WTC11 (cell line): ENCODE data around the gene GAB4. TPM values are rescaled to one million over a fixed set of nuclear protein-coding genes. Genes with fewer than 3 reads are reported as not detected.

Source experiments
- ATAC-seq: fragments of 200-7000 bp; cut with Tn5 transposase; 2 replicates; pipeline ENCODE4 v1.10.0; 2021; ENCODE audit warnings: mild to moderate bottlenecking, moderate library complexity
- CTCF ChIA-PET: fragments of 300-600 bp; sonication (Branson Sonifier 250); formaldehyde crosslinking; loops from one replicate; lab custom pipeline; 2021; ENCODE audit warnings: antibody characterized with exemption; lab: Charles Lee
- POLR2A ChIA-PET: fragments of 350-600 bp; sonication (Branson Sonifier 250); formaldehyde crosslinking; loops from one replicate; lab custom pipeline; 2021; ENCODE audit warnings: antibody characterized with exemption; lab: Charles Lee
- DNase-seq: peaks from one replicate; pipeline ENCODE4 v3.0.0; 2021; ENCODE audit warnings: low spot score
- H3K27ac Mint-ChIP-seq: 2 replicates; pipeline ENCODE4 v1.8.0; 2021; ENCODE audit warnings: mixed read lengths
- H3K27me3 Mint-ChIP-seq: 2 replicates; pipeline ENCODE4 v1.8.0; 2021; ENCODE audit warnings: low read depth, mild to moderate bottlenecking, moderate library complexity, mixed read lengths
- H3K36me3 Mint-ChIP-seq: 2 replicates; pipeline ENCODE4 v1.8.0; 2021; ENCODE audit warnings: mixed read lengths
- H3K4me1 Mint-ChIP-seq: 2 replicates; pipeline ENCODE4 v1.8.0; 2022; ENCODE audit warnings: mixed read lengths
- H3K4me3 Mint-ChIP-seq: 2 replicates; pipeline ENCODE4 v1.8.0; 2021; ENCODE audit warnings: mild to moderate bottlenecking, moderate library complexity, mixed read lengths
- H3K9me3 Mint-ChIP-seq: 2 replicates; pipeline ENCODE4 v1.8.0; 2021; ENCODE audit warnings: mixed read lengths
- CREB1 ChIP-seq: sonication (generic); formaldehyde crosslinking; IDR thresholded peaks from 2 replicates; pipeline ENCODE4 v1.8.0; 2023; ENCODE audit warnings: mild to moderate bottlenecking, missing genetic modification reagents
- ESRRA ChIP-seq: sonication (generic); formaldehyde crosslinking; IDR thresholded peaks from 2 replicates; pipeline ENCODE4 v1.8.1; 2022; ENCODE audit warnings: mild to moderate bottlenecking, missing genetic modification reagents, borderline replicate concordance
- FOXJ3 ChIP-seq: sonication (generic); formaldehyde crosslinking; IDR thresholded peaks from 2 replicates; pipeline ENCODE4 v1.9.0; 2021; ENCODE audit warnings: missing genetic modification reagents, mild to moderate bottlenecking, borderline replicate concordance
- GABPB1 ChIP-seq: sonication (generic); formaldehyde crosslinking; IDR thresholded peaks from 2 replicates; pipeline ENCODE4 v1.8.1; 2023; ENCODE audit warnings: mild to moderate bottlenecking, missing genetic modification reagents
- GTF2I ChIP-seq: fragments of 250-450 bp; sonication (Bioruptor Pico); conservative IDR thresholded peaks from 2 replicates; pipeline ENCODE4 v1.4.0; 2021; ENCODE audit warnings: mild to moderate bottlenecking
- HMGA2 ChIP-seq: fragments of 250-450 bp; sonication (Bioruptor Pico); IDR thresholded peaks from 2 replicates; pipeline ENCODE4 v1.4.0; 2021; ENCODE audit warnings: mild to moderate bottlenecking, moderate library complexity
- NR1H2 ChIP-seq: sonication (generic); formaldehyde crosslinking; IDR thresholded peaks from 2 replicates; pipeline ENCODE4 v1.9.0; 2021; ENCODE audit warnings: mild to moderate bottlenecking, moderate library complexity, missing genetic modification reagents
- NR2C2 ChIP-seq: sonication (generic); formaldehyde crosslinking; IDR thresholded peaks from 2 replicates; pipeline ENCODE4 v1.8.0; 2022; ENCODE audit warnings: mild to moderate bottlenecking, missing genetic modification reagents
- SMAD3 ChIP-seq: sonication (generic); formaldehyde crosslinking; IDR thresholded peaks from 2 replicates; pipeline ENCODE4 v1.8.0; 2022; ENCODE audit warnings: missing genetic modification reagents, mild to moderate bottlenecking, borderline replicate concordance
- ZBTB21 ChIP-seq: sonication (generic); formaldehyde crosslinking; IDR thresholded peaks from 2 replicates; pipeline ENCODE4 v1.8.1; 2023; ENCODE audit warnings: mild to moderate bottlenecking, missing genetic modification reagents, borderline replicate concordance
- ZNF219 ChIP-seq: sonication (generic); formaldehyde crosslinking; IDR thresholded peaks from 2 replicates; pipeline ENCODE4 v1.8.0; 2023; ENCODE audit warnings: missing genetic modification reagents, mild to moderate bottlenecking, borderline replicate concordance
- ZNF263 ChIP-seq: sonication (generic); formaldehyde crosslinking; IDR thresholded peaks from 2 replicates; pipeline ENCODE4 v1.8.1; 2022; ENCODE audit warnings: low read depth, mild to moderate bottlenecking, moderate library complexity, missing genetic modification reagents
- total RNA-seq: library from RNA; stranded (reverse); gene quantifications from 3 replicates; pipeline ENCODE4 v1.2.3, GENCODE V29; 2021
- TF ChIP-seq, protein P1 (sequence below): fragments of 250-450 bp; sonication (Bioruptor Pico); IDR thresholded peaks from 2 replicates; pipeline ENCODE4 v2.1.2; 2022; ENCODE audit warnings: mild to moderate bottlenecking, moderate library complexity
- TF ChIP-seq, protein P2 (sequence below): fragments of 250-450 bp; sonication (Bioruptor Pico); IDR thresholded peaks from 2 replicates; pipeline ENCODE4 v1.8.0; 2021; ENCODE audit warnings: mild to moderate bottlenecking
- TF ChIP-seq, protein P3 (sequence below): sonication (generic); formaldehyde crosslinking; IDR thresholded peaks from 2 replicates; pipeline ENCODE4 v1.8.0; 2022; ENCODE audit warnings: mild to moderate bottlenecking, missing genetic modification reagents
- TF ChIP-seq, protein P4 (sequence below): sonication (generic); formaldehyde crosslinking; IDR thresholded peaks from 2 replicates; pipeline ENCODE4 v1.8.1; 2023; ENCODE audit warnings: mild to moderate bottlenecking, missing genetic modification reagents, moderate library complexity
- TF ChIP-seq, protein P5 (sequence below): sonication (generic); formaldehyde crosslinking; IDR thresholded peaks from 2 replicates; pipeline ENCODE4 v1.8.1; 2022; ENCODE audit warnings: missing genetic modification reagents, borderline replicate concordance
- TF ChIP-seq, protein P6 (sequence below): fragments of 250-450 bp; sonication (Bioruptor Pico); IDR thresholded peaks from 2 replicates; pipeline ENCODE4 v1.9.0; 2021; ENCODE audit warnings: moderate library complexity, mild to moderate bottlenecking, inconsistent platforms, borderline replicate concordance
- TF ChIP-seq, protein P7 (sequence below): fragments of 200-600 bp; IDR thresholded peaks from 2 replicates; pipeline ENCODE4 v1.8.0; 2022; ENCODE audit warnings: antibody characterized with exemption
- TF ChIP-seq, protein P8 (sequence below): sonication (generic); formaldehyde crosslinking; IDR thresholded peaks from 2 replicates; pipeline ENCODE4 v1.8.0; 2022; ENCODE audit warnings: mild to moderate bottlenecking, missing genetic modification reagents

The GAB4 gene
- total RNA-seq, 1 experiment from 2014 or later: 0.09 TPM

DNA sequence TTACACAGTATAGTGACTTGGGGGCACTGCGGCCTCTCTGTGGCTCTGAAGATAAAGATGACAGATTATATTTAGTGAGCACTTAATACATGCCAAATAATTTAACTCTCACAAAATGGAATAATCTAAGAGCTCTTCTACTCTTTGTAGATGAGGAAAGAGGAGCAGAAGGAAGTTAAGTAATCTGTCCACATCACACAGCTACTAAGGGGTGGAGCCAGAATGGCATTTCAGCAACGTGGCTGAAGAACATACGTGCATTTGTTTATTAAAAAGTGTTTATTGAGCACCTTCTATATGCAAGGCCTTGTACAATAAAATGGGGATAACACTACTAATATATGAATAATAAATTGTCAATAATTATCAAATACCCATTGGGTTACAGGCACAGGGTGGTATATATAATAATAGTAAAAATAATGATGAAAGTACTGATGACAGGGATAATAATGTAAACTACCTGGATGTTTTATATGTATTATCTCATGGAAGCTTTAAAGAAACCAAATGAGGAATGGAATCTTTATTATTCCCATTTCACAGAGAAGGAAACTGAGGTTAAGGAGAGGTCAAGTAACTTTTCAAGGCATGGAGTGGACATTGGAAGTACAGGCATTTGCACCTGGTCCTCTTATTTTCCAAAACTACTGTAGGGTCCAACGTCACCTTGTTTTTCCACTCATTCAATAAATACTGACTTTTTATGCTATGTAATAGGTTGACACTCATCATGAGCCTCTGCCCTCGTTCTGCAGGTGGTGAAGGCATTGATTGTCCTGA lies 38.7 kb upstream of the GAB4 start:
- H3K27ac Mint-ChIP-seq: no peak overlapping the region
- POLR2A ChIA-PET: no interaction called here
- DNase-seq (no peak), ATAC-seq (no peak)
- H3K4me3 Mint-ChIP-seq: no peak overlapping the region
- CTCF ChIA-PET: interaction anchor here (1.1 kb wide), 1 partner anchor 12 kb away, joined by 3 read pairs; no protein-coding TSS in a partner anchor
- no peak for TF ChIP-seq ESRRA (CRISPR knock-in tag)
- TF ChIP-seq GABPB1: no peak
- no peak for TF ChIP-seq ZNF219 (CRISPR knock-in tag)
- TF ChIP-seq, protein P1, sequence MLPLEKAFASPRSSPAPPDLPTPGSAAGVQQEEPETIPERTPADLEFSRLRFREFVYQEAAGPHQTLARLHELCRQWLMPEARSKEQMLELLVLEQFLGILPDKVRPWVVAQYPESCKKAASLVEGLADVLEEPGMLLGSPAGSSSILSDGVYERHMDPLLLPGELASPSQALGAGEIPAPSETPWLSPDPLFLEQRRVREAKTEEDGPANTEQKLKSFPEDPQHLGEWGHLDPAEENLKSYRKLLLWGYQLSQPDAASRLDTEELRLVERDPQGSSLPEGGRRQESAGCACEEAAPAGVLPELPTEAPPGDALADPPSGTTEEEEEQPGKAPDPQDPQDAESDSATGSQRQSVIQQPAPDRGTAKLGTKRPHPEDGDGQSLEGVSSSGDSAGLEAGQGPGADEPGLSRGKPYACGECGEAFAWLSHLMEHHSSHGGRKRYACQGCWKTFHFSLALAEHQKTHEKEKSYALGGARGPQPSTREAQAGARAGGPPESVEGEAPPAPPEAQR: no peak
- TF ChIP-seq ZBTB21 (CRISPR knock-in tag): no peak
- TF ChIP-seq HMGA2 (CRISPR knock-in tag): no peak
- TF ChIP-seq, protein P2, sequence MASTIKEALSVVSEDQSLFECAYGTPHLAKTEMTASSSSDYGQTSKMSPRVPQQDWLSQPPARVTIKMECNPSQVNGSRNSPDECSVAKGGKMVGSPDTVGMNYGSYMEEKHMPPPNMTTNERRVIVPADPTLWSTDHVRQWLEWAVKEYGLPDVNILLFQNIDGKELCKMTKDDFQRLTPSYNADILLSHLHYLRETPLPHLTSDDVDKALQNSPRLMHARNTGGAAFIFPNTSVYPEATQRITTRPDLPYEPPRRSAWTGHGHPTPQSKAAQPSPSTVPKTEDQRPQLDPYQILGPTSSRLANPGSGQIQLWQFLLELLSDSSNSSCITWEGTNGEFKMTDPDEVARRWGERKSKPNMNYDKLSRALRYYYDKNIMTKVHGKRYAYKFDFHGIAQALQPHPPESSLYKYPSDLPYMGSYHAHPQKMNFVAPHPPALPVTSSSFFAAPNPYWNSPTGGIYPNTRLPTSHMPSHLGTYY (CRISPR knock-in tag): no peak
- TF ChIP-seq, protein P3, sequence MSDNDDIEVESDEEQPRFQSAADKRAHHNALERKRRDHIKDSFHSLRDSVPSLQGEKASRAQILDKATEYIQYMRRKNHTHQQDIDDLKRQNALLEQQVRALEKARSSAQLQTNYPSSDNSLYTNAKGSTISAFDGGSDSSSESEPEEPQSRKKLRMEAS (CRISPR knock-in tag): no peak
- TF ChIP-seq, protein P4, sequence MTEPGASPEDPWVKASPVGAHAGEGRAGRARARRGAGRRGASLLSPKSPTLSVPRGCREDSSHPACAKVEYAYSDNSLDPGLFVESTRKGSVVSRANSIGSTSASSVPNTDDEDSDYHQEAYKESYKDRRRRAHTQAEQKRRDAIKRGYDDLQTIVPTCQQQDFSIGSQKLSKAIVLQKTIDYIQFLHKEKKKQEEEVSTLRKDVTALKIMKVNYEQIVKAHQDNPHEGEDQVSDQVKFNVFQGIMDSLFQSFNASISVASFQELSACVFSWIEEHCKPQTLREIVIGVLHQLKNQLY (CRISPR knock-in tag): no peak
- TF ChIP-seq CREB1: no peak
- TF ChIP-seq NR2C2 (CRISPR knock-in tag): no peak
- TF ChIP-seq, protein P5, sequence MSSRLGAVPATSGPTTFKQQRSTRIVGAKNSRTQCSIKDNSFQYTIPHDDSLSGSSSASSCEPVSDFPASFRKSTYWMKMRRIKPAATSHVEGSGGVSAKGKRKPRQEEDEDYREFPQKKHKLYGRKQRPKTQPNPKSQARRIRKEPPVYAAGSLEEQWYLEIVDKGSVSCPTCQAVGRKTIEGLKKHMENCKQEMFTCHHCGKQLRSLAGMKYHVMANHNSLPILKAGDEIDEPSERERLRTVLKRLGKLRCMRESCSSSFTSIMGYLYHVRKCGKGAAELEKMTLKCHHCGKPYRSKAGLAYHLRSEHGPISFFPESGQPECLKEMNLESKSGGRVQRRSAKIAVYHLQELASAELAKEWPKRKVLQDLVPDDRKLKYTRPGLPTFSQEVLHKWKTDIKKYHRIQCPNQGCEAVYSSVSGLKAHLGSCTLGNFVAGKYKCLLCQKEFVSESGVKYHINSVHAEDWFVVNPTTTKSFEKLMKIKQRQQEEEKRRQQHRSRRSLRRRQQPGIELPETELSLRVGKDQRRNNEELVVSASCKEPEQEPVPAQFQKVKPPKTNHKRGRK: no peak
- TF ChIP-seq, protein P6, sequence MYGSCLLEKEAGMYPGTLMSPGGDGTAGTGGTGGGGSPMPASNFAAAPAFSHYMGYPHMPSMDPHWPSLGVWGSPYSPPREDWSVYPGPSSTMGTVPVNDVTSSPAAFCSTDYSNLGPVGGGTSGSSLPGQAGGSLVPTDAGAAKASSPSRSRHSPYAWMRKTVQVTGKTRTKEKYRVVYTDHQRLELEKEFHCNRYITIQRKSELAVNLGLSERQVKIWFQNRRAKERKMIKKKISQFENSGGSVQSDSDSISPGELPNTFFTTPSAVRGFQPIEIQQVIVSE (CRISPR knock-in tag): no peak
- no peak for TF ChIP-seq FOXJ3 (CRISPR knock-in tag)
- TF ChIP-seq NR1H2 (CRISPR knock-in tag): no peak
- TF ChIP-seq GTF2I (CRISPR knock-in tag): no peak
- TF ChIP-seq ZNF263: no peak
- TF ChIP-seq, protein P7, sequence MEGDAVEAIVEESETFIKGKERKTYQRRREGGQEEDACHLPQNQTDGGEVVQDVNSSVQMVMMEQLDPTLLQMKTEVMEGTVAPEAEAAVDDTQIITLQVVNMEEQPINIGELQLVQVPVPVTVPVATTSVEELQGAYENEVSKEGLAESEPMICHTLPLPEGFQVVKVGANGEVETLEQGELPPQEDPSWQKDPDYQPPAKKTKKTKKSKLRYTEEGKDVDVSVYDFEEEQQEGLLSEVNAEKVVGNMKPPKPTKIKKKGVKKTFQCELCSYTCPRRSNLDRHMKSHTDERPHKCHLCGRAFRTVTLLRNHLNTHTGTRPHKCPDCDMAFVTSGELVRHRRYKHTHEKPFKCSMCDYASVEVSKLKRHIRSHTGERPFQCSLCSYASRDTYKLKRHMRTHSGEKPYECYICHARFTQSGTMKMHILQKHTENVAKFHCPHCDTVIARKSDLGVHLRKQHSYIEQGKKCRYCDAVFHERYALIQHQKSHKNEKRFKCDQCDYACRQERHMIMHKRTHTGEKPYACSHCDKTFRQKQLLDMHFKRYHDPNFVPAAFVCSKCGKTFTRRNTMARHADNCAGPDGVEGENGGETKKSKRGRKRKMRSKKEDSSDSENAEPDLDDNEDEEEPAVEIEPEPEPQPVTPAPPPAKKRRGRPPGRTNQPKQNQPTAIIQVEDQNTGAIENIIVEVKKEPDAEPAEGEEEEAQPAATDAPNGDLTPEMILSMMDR: no peak
- TF ChIP-seq, protein P8, sequence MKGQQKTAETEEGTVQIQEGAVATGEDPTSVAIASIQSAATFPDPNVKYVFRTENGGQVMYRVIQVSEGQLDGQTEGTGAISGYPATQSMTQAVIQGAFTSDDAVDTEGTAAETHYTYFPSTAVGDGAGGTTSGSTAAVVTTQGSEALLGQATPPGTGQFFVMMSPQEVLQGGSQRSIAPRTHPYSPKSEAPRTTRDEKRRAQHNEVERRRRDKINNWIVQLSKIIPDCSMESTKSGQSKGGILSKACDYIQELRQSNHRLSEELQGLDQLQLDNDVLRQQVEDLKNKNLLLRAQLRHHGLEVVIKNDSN (CRISPR knock-in tag): no peak
- no peak for TF ChIP-seq SMAD3 (CRISPR knock-in tag)
- no peaks in the 10 kb centered on the region for H3K4me1 Mint-ChIP-seq
- peaks cover 42% of the 10 kb centered on the region for H3K9me3 Mint-ChIP-seq
- H3K36me3 Mint-ChIP-seq: no peaks in the 10 kb centered on the region; the same call in 1 of the 2 replicates
- H3K27me3 Mint-ChIP-seq: peaks cover 14% of the 10 kb centered on the region
